Pancreas (tissue), 10 donors: ENCODE measurements around the gene GPR146. TPM values are rescaled to one million over a fixed set of nuclear protein-coding genes. Genes with fewer than 3 reads are reported as not detected.
A peak's percentile ranks its signal among the peaks of the same experiment; 100 is the strongest.

Experiments used
- ATAC-seq, 4 donors: fragments of 200-7000 bp; cut with Tn5 transposase; one replicate each; pipeline versions ENCODE4 v1.8.0 to v1.9.1; 2020; ENCODE audit warnings: mild to moderate bottlenecking in 4 of 4, moderate library complexity in 4 of 4
- DNase-seq, 6 donors: peaks; one replicate each; pipeline ENCODE4 v3.0.0-alpha.2; 2020
- FAIRE-seq: peaks from 2 replicates; lab custom pipeline; 2012; peaks lifted over from hg19 to GRCh38; lab: Jason Lieb, UNC
- H3K27ac ChIP-seq, 4 donors: fragments of 200-600 bp; sonication (generic); 1 replicate in 3 of 4; 2 replicates in 1 of 4; pipeline versions ENCODE4 v1.5.0 to v1.8.0; 2020
- H3K27me3 ChIP-seq, 4 donors: fragments of 200-600 bp; one replicate each; pipeline ENCODE4 v1.8.0; 2021
- H3K36me3 ChIP-seq, 3 donors: fragments of 200-600 bp; sonication (generic) in 1 of 3; one replicate each; pipeline versions ENCODE4 v1.5.0 to v1.8.0; 2020 to 2021
- H3K4me1 ChIP-seq, 3 donors: fragments of 200-600 bp; one replicate each; pipeline ENCODE4 v1.8.0; 2021
- H3K4me3 ChIP-seq, 4 donors: fragments of 200-600 bp; sonication (generic) in 2 of 4; one replicate each; pipeline versions ENCODE4 v1.5.0 to v1.8.0; 2020 to 2021
- H3K9me3 ChIP-seq, 4 donors: fragments of 200-600 bp; one replicate each; pipeline ENCODE4 v1.8.0; 2021
- WGBS, 2 donors: extraction: QIAGEN DNeasy Blood & Tissue Kit; methylation state at CpG; one replicate each; pipeline ENCODE4 v1.1.7; 2013; 5-methylcytosine and 5-hydroxymethylcytosine counted together
- intact Hi-C, 3 donors: fragments of 100-400 bp; cut with DNase I; formaldehyde crosslinking; loops; one replicate each; pipeline versions ENCODE4 v1.11.1 to v1.14.2; 2022
- polyA plus RNA-seq, 2 donors: library from polyadenylated mRNA; stranded (reverse); fragments of 200-250 nt; gene quantifications; one replicate each; pipeline ENCODE4 v1.2.3, GENCODE V29; 2013
- total RNA-seq, 6 donors: library from RNA; stranded (reverse); fragmentation: NEBNext Ultra II Directional in 4 of 6; extraction: Animal tissue kit (Norgen Biotek cat#: 25700) in 4 of 6; gene quantifications; one replicate each; pipeline versions ENCODE4 v1.2.1 to v1.2.4, GENCODE V29; 2021 to 2023
- TF ChIP-seq, protein P1 (sequence below), 4 donors: fragments of 200-600 bp; sonication (generic) in 3 of 4; IDR thresholded peaks; one replicate each; pipeline versions ENCODE4 v1.5.0 to v1.8.0; 2021; ENCODE audit warnings: antibody characterized with exemption in 4 of 4
- donor health status: healthy with polysubstance abuse.
- donor health status: DM: no; HTN: no; CAD: no; lungs with moderate emphysema.
- donor health status: DM: no; HTN: no; CAD: no.
- donor health status: control.
- donor health status: control.
- donor health status: Bipolar disorder and iron deficiency.
- donor health status: DM: yes; HTN: yes; CAD: no.
- donor health status: DM: no; HTN: no; CAD: no.
- donor health status: DM: no; HTN: no; CAD: no.
- donor health status: DM: yes; HTN: yes; CAD: no.

Gene GPR146
- total and polyA plus RNA-seq, 8 donors = 3.4 to 6.5 (median 4.1) TPM

DNA sequence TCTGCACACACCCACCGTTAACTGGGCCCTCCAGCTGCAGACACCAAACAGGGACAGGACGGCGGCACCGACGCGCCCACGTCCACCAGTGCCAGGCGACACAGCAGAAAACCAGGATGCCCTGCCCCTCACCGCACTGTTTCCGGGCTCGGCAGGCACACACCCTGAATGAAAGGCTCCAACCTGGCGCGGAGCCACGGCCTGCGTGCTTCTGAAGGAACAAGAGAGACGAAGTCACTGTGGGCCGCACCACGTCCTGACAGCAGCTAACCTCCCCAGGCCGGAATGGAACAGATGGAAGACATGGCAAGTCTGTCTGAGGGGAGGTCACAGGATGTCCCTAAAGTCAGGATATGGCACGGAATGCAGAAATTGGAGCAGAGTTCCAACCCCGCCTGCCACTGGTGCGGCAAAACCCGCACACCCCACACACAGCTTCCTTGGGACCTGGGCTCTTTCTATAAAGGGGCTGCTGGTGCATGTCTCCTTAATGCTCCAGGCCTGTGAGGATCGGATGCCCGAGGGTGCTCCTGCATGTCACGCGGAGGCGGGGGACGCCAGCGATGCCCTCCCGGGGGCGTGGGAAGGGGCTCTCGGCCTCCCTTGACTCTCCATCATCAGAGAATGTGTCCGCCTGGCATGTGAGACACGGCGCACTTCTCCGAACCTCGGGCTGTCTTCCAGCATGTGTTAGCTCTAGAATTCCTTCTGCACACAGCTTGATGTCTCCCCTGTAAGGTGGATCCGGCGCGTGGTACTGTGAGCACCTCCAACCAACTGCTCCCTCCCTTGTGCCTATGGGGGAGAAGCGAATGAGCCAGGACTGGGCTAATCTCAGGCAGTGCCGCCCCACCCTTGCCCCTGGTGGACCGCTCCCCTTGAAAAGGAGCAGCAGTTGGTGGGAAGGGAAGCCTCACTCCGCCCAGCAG lies 39.6 kb downstream of the GPR146 start:
- FAIRE-seq = no peak
- Histone ChIP-seq H3K9me3 (no peaks in the 10 kb centered on the region), H3K4me1 (peaks cover 9 to 19% (median 13%) of the 10 kb centered on the region in 3 donors), H3K27me3 (no peaks in the 10 kb centered on the region), H3K27ac (no peak overlapping the region), H3K36me3 (no peaks in the 10 kb centered on the region), H3K4me3 (no peak overlapping the region)
- ATAC-seq = no peak
- DNase-seq = peak in 1 of 6 donors; percentile 76
- TF ChIP-seq, protein P1, sequence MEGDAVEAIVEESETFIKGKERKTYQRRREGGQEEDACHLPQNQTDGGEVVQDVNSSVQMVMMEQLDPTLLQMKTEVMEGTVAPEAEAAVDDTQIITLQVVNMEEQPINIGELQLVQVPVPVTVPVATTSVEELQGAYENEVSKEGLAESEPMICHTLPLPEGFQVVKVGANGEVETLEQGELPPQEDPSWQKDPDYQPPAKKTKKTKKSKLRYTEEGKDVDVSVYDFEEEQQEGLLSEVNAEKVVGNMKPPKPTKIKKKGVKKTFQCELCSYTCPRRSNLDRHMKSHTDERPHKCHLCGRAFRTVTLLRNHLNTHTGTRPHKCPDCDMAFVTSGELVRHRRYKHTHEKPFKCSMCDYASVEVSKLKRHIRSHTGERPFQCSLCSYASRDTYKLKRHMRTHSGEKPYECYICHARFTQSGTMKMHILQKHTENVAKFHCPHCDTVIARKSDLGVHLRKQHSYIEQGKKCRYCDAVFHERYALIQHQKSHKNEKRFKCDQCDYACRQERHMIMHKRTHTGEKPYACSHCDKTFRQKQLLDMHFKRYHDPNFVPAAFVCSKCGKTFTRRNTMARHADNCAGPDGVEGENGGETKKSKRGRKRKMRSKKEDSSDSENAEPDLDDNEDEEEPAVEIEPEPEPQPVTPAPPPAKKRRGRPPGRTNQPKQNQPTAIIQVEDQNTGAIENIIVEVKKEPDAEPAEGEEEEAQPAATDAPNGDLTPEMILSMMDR (IDR thresholded peaks at IDR 0.05) = no peak
- 91 to 93% methylated on average over 45 of the region's 45 CpGs for WGBS, 2 donors
- intact Hi-C loops = no loop called here

DNA sequence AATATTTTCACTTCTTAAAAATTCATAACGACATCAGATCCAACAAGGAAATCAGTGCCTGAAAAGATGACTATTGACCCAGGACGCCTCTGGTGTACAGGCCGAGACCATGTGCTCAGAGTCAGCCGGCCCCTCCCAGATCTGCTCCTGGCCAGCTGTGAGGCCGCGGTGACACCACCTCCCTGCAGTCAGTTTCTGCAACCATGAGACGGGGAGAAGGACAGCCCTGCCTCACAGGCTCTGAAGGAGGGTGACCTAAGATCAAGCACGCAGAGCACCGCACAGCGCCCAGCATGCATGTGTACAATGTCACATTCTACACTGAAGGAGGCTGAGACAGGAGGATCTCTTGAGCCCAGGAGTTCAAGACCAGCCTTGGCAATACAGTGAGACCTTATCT lies 40.9 kb downstream of the GPR146 start:
- H3K9me3 ChIP-seq = no peaks in the 10 kb centered on the region
- H3K4me3 ChIP-seq = no peak overlapping the region
- intact Hi-C loops = no loop called here
- 89% methylated on average over 10 of the region's 10 CpGs for WGBS, 2 donors
- no peak for ATAC-seq
- no peak overlapping the region for H3K27ac ChIP-seq
- no peaks in the 10 kb centered on the region for H3K27me3 ChIP-seq
- H3K4me1 ChIP-seq = peaks cover 9 to 19% (median 13%) of the 10 kb centered on the region in 3 donors
- no peak for DNase-seq
- no peaks in the 10 kb centered on the region for H3K36me3 ChIP-seq
- TF ChIP-seq, protein P1 (IDR thresholded peaks at IDR 0.05) = no peak
- FAIRE-seq = no peak

DNA sequence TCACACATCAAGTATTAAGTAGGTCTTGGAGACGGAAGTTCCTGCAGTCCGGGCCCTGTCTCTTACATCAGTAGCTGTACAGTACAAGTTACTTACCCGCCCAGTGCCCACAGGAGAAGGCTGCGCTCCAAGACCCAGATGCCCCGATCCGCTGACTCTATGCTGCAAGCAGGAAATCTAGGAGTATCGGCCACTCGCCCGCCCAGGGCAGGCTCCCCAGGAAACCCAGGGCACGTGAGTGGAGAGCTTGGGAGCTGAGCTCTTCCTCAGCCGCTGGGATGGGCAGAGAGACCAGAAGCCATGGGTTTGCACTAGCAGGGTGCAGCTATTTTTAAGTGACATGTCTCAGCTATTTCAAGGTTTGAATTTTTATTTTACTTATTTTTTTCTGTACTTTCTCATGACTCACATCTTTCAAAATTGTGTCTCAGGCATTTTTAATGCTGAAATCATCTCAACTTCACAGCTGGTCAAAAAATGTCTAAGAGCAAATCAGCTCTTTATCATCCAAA lies 41.6 kb downstream of the GPR146 start:
- H3K27me3 ChIP-seq = no peaks in the 10 kb centered on the region
- H3K27ac ChIP-seq = no peak overlapping the region
- intact Hi-C loops = no loop called here
- FAIRE-seq (no peak), ATAC-seq (no peak), DNase-seq (peak in 1 of 6 donors; percentile 72)
- WGBS, 2 donors = 92 to 94% methylated on average over 11 of the region's 11 CpGs
- peaks cover 9 to 19% (median 13%) of the 10 kb centered on the region in 3 donors for H3K4me1 ChIP-seq
- H3K36me3 ChIP-seq = no peaks in the 10 kb centered on the region
- H3K4me3 ChIP-seq = no peak overlapping the region
- no peaks in the 10 kb centered on the region for H3K9me3 ChIP-seq
- TF ChIP-seq, protein P1 (IDR thresholded peaks at IDR 0.05) = no peak

DNA sequence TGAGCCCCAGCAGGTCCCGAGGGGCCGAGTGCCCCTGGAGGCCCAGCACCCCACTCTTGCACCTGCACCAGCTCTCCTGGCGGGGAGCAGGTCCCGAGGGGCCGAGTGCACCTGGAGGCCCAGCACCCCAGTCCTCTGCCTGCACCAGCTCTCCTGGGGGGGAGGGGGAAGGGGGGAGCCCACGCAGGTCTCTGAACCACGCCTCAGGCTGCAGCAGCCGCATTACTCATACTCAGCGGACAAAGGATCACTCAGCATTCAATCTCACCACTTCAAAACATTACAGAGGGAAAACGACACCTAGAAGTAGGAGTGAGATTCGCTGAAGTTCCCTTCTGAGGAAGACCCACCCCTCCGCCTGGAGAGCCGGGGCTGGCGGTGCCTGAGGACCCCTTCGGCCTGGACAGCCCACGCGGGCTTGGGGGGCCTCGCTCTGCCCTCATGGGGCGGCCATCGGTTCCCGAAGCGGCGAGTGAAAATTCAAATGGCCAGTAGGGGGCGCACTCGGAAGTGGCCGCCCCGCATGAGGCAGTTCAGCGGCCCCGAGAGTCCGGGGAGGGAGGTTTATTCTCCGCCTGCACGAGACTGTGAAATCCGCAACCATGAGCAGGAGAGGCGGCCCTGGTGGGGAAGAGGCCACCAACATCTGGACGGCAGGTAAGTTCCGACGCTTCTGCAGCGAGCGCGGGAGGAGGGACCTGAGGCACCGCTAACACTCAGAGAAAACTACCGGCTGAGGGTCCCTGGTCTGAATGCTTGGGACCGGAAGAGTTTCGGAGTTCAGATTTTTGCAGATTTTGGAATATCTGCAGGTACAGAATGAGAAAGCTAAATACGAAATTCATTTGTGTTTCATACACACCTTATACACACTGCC lies 42.5 kb downstream of the GPR146 start:
- Histone ChIP-seq H3K4me3 (peak overlapping the region in 3 of 4 donors; percentile 15 to 34 (median 31)), H3K9me3 (no peaks in the 10 kb centered on the region), H3K4me1 (peaks cover 9 to 19% (median 13%) of the 10 kb centered on the region in 3 donors), H3K27me3 (no peaks in the 10 kb centered on the region), H3K36me3 (no peaks in the 10 kb centered on the region), H3K27ac (no peak overlapping the region)
- intact Hi-C loops = no loop called here
- FAIRE-seq (no peak), DNase-seq (peak; percentile 52 to 92 (median 76)), ATAC-seq (peak; percentile 71 to 85 (median 84))
- TF ChIP-seq, protein P1 (IDR thresholded peaks at IDR 0.05) = peak; percentile 86 to 96 (median 88)
- WGBS, 2 donors = 7 to 12% methylated on average over 42 to 45 of the region's 45 CpGs
